ENCODE results near the gene MAP2. TPM values are rescaled to one million over a fixed set of nuclear protein-coding genes. Genes with fewer than 3 reads are reported as not detected.

Gene MAP2
- total RNA-seq, 2 donors from 2014 or later, result 1.8 TPM

DNA sequence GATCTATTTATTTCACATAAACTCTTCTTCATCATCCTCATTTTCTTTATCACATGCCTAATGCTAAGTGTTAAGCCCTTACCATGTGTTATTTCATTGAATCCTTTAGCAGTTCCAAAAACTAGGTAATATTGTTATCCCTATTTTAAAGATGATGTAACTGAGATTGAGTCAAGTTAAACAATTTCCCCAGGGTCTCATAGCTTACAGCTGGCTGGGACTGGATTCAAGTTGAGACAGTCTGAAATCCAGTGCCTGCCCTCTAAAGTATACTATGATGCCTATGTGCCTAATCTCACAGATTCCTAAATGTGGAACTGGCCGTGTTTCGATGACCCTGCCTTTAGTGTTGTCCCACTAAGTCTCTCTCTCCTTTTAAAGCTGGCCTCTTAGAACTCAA lies 108.5 kb downstream of the MAP2 start:
- Histone ChIP-seq H3K36me3 (ENCODE audit: control insufficient read depth, insufficient read depth, low read length) (no peaks in the 10 kb centered on the region), H3K4me3 (ENCODE audit: low read length) (no peak overlapping the region), H3K27ac (ENCODE audit: low read depth, low read length) (no peak overlapping the region), H3K9ac (ENCODE audit: extremely low read depth, low read length, poor library complexity, severe bottlenecking) (no peak overlapping the region), H3K9me3 (ENCODE audit: control insufficient read depth, low read length) (no peaks in the 10 kb centered on the region), H3K27me3 (ENCODE audit: control insufficient read depth, insufficient read depth, low read length, poor library complexity, severe bottlenecking) (no peaks in the 10 kb centered on the region), H3K4me1 (ENCODE audit: control insufficient read depth, insufficient read depth, low read length) (no peaks in the 10 kb centered on the region)
- H3K27me3 Mint-ChIP-seq (ENCODE audit: insufficient read depth), result peaks cover 14% of the 10 kb centered on the region
- H3K27ac Mint-ChIP-seq, result no peak overlapping the region
- WGBS, 2 experiments (ENCODE audit: insufficient coverage in 1 of 2, insufficient read length in 1 of 2), result 94 to 100% methylated on average over 2 of the region's 2 CpGs
- H3K4me3 Mint-ChIP-seq, result no peak overlapping the region
- H3K4me1 Mint-ChIP-seq, result no peaks in the 10 kb centered on the region
- no peaks in the 10 kb centered on the region for H3K36me3 Mint-ChIP-seq (ENCODE audit: low read depth)
- DNase-seq, result no peak
- H3K9me3 Mint-ChIP-seq, result no peaks in the 10 kb centered on the region
- no peak for TF ChIP-seq CTCF (conservative IDR thresholded peaks at IDR 0.05)

DNA sequence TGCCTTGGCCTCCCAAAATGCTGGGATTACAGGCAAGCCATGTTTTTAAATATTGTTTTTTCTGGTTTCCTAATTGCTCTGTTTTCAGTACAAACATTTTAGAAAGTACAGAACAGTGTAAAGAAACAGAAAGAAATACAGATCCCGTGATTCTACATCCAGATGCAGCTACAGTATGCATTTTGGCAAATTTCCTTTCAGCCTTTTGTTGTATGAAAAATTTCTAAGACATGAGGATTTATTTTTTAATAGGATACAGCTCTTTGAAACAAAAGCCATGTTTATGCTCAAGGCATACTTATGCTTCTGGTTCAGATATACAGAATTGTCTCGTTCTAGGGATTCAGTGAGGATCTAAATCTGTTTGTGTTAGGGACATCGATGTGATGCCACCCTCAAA lies 109.5 kb downstream of the MAP2 start:
- Mint-ChIP-seq H3K4me1 (no peaks in the 10 kb centered on the region), H3K9me3 (no peaks in the 10 kb centered on the region), H3K36me3 (ENCODE audit: low read depth) (no peaks in the 10 kb centered on the region), H3K27ac (no peak overlapping the region), H3K27me3 (ENCODE audit: insufficient read depth) (peaks cover 14% of the 10 kb centered on the region), H3K4me3 (no peak overlapping the region)
- Histone ChIP-seq H3K4me3 (ENCODE audit: low read length) (no peak overlapping the region), H3K36me3 (ENCODE audit: control insufficient read depth, insufficient read depth, low read length) (no peaks in the 10 kb centered on the region), H3K27ac (ENCODE audit: low read depth, low read length) (no peak overlapping the region), H3K27me3 (ENCODE audit: control insufficient read depth, insufficient read depth, low read length, poor library complexity, severe bottlenecking) (no peaks in the 10 kb centered on the region), H3K4me1 (ENCODE audit: control insufficient read depth, insufficient read depth, low read length) (no peaks in the 10 kb centered on the region), H3K9ac (ENCODE audit: extremely low read depth, low read length, poor library complexity, severe bottlenecking) (no peak overlapping the region), H3K9me3 (ENCODE audit: control insufficient read depth, low read length) (no peaks in the 10 kb centered on the region)
- DNase-seq, result no peak
- TF ChIP-seq CTCF (conservative IDR thresholded peaks at IDR 0.05), result no peak
- WGBS, 2 experiments (ENCODE audit: insufficient coverage in 1 of 2, insufficient read length in 1 of 2), result 93 to 96% methylated on average over 3 of the region's 3 CpGs

- DNase-seq, result no peak
- H3K4me1 ChIP-seq (ENCODE audit: control insufficient read depth, insufficient read depth, low read length), result no peaks in the 10 kb centered on the region
- 93 to 100% methylated on average over 1 to 2 of the region's 2 CpGs for WGBS, 2 experiments (ENCODE audit: insufficient coverage in 1 of 2, insufficient read length in 1 of 2)
- H3K36me3 ChIP-seq (ENCODE audit: control insufficient read depth, insufficient read depth, low read length), result no peaks in the 10 kb centered on the region
- H3K9me3 ChIP-seq (ENCODE audit: control insufficient read depth, low read length), result no peaks in the 10 kb centered on the region
- no peaks in the 10 kb centered on the region for H3K27me3 ChIP-seq (ENCODE audit: control insufficient read depth, insufficient read depth, low read length, poor library complexity, severe bottlenecking)
- Mint-ChIP-seq H3K27ac (no peak overlapping the region), H3K27me3 (ENCODE audit: insufficient read depth) (peaks cover 14% of the 10 kb centered on the region), H3K4me3 (no peak overlapping the region), H3K36me3 (ENCODE audit: low read depth) (no peaks in the 10 kb centered on the region), H3K4me1 (no peaks in the 10 kb centered on the region), H3K9me3 (no peaks in the 10 kb centered on the region)
- no peak overlapping the region for H3K9ac ChIP-seq (ENCODE audit: extremely low read depth, low read length, poor library complexity, severe bottlenecking)
- H3K27ac ChIP-seq (ENCODE audit: low read depth, low read length), result no peak overlapping the region
- TF ChIP-seq CTCF (conservative IDR thresholded peaks at IDR 0.05), result no peak
- H3K4me3 ChIP-seq (ENCODE audit: low read length), result no peak overlapping the region
These were observed 110.4 kb downstream of the MAP2 start for GRCh38 chr2:209534228-209534627.
